Lower leg skin (tissue), 3 donors: ENCODE data around the gene B9D1.

Source experiments
- POLR2A ChIP-seq, 2 donors: fragments of 450-650 bp; IDR thresholded peaks; one replicate each; pipeline ENCODE4 v1.6.1; 2016 to 2017; ENCODE audit warnings: antibody characterized with exemption in 2 of 2, mild to moderate bottlenecking in 1 of 2, moderate library complexity in 1 of 2
- TF ChIP-seq, protein P1 (sequence below), 3 donors: fragments of 450-650 bp; IDR thresholded peaks; one replicate each; pipeline ENCODE4 v1.5.1; 2016; ENCODE audit warnings: antibody characterized with exemption in 3 of 3, mild to moderate bottlenecking in 3 of 3, moderate library complexity in 2 of 3

- TF ChIP-seq, protein P1, sequence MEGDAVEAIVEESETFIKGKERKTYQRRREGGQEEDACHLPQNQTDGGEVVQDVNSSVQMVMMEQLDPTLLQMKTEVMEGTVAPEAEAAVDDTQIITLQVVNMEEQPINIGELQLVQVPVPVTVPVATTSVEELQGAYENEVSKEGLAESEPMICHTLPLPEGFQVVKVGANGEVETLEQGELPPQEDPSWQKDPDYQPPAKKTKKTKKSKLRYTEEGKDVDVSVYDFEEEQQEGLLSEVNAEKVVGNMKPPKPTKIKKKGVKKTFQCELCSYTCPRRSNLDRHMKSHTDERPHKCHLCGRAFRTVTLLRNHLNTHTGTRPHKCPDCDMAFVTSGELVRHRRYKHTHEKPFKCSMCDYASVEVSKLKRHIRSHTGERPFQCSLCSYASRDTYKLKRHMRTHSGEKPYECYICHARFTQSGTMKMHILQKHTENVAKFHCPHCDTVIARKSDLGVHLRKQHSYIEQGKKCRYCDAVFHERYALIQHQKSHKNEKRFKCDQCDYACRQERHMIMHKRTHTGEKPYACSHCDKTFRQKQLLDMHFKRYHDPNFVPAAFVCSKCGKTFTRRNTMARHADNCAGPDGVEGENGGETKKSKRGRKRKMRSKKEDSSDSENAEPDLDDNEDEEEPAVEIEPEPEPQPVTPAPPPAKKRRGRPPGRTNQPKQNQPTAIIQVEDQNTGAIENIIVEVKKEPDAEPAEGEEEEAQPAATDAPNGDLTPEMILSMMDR (IDR thresholded peaks at IDR 0.05), result no peak
- TF ChIP-seq POLR2A (IDR thresholded peaks at IDR 0.05), result no peak
Measured at GRCh38 chr17:19409509-19409908, 47.0 kb upstream of the B9D1 start.
